Muscle of back (tissue), 13 donors: Measurements from ENCODE around the gene CCDC83. TPM values are rescaled to one million over a fixed set of nuclear protein-coding genes. Genes with fewer than 3 reads are reported as not detected.
A peak's percentile ranks its signal among the peaks of the same experiment; 100 is the strongest.

ENCODE experiments used
- DNase-seq, 3 donors: peaks; one replicate each; pipeline versions ENCODE4 v3.0.0 to v3.0.0-alpha.2; 2013
- long read RNA-seq, 9 donors: transcript quantifications; one replicate each; lab custom pipeline, GENCODE V29; 2026
- polyA plus RNA-seq, 10 donors: library from polyadenylated mRNA; unstranded; fragments of 120-200 nt; gene quantifications; one replicate each; pipeline ENCODE4 v1.2.1, GENCODE V29; 2013; ENCODE audit not compliant: insufficient read length in 10 of 10

CCDC83 gene
- not detected for polyA plus RNA-seq
- long read RNA-seq, donor 1, result 0 reads
- long read RNA-seq, donor 2, result 0 reads
- long read RNA-seq, donor 3, result 0 reads
- long read RNA-seq, donor 4, result 0 reads
- long read RNA-seq, donor 5, result 0 reads
- long read RNA-seq, donor 6, result 0 reads
- long read RNA-seq, donor 7, result 0 reads
- long read RNA-seq, donor 8, result 0 reads
- long read RNA-seq, donor 9, result 0 reads

- DNase-seq, result no peak
Observed at GRCh38 chr11:85855341-85855656, at the start of gene CCDC83. TSS of gene CCDC83 (plus strand) at chr11:85855383. CDS start at chr11:85865124, 9,741 bp downstream.

GRCh38 chr11:85805387-85805786 is 49.8 kb upstream of the CCDC83 start:
- DNase-seq, result no peak

GRCh38 chr11:85806016-85806415 is 49.2 kb upstream of the CCDC83 start:
- no peak for DNase-seq

- no peak for DNase-seq
Observed at GRCh38 chr11:85806876-85807275, 48.3 kb upstream of the CCDC83 start.

- peak in 1 of 3 donors; percentile 11 for DNase-seq
Observed at GRCh38 chr11:85809191-85809590, 46.0 kb upstream of the CCDC83 start.

- peak in 1 of 3 donors; percentile 36 for DNase-seq
Observed at GRCh38 chr11:85809863-85810262, 45.3 kb upstream of the CCDC83 start.

- no peak for DNase-seq
Observed at GRCh38 chr11:85810521-85810870, 44.7 kb upstream of the CCDC83 start.

GRCh38 chr11:85810871-85811611 is 44.1 kb upstream of the CCDC83 start, which contains the start of gene SYTL2:
TSS of gene SYTL2 (minus strand) at chr11:85811141. CDS start at chr11:85757725, 53,416 bp downstream.
- DNase-seq, result peak; percentile 55 to 80 (median 62)

- no peak for DNase-seq
Observed at GRCh38 chr11:85811624-85812023, 43.6 kb upstream of the CCDC83 start.

GRCh38 chr11:85813721-85814120 is 41.5 kb upstream of the CCDC83 start:
- DNase-seq, result no peak

- DNase-seq, result peak in 1 of 3 donors; percentile 86
Observed at GRCh38 chr11:85815186-85815931, 39.8 kb upstream of the CCDC83 start.

GRCh38 chr11:85819441-85819840 is 35.7 kb upstream of the CCDC83 start:
- no peak for DNase-seq

- no peak for DNase-seq
Observed at GRCh38 chr11:85821636-85822035, 33.5 kb upstream of the CCDC83 start.

GRCh38 chr11:85822814-85823213 is 32.4 kb upstream of the CCDC83 start:
- no peak for DNase-seq

- no peak for DNase-seq
Observed at GRCh38 chr11:85823816-85824215, 31.4 kb upstream of the CCDC83 start.

- DNase-seq, result peak in 1 of 3 donors; percentile 13
Observed at GRCh38 chr11:85825616-85826015, 29.6 kb upstream of the CCDC83 start.

- DNase-seq, result peak in 2 of 3 donors; percentile 52 to 66
Observed at GRCh38 chr11:85826116-85826855, 28.9 kb upstream of the CCDC83 start.

- peak in 2 of 3 donors; percentile 61 to 91 for DNase-seq
Observed at GRCh38 chr11:85827748-85828639, 27.2 kb upstream of the CCDC83 start.

- no peak for DNase-seq
Observed at GRCh38 chr11:85828640-85828978, 26.6 kb upstream of the CCDC83 start.

- DNase-seq, result no peak
Observed at GRCh38 chr11:85829172-85829571, 26.0 kb upstream of the CCDC83 start.

GRCh38 chr11:85831050-85831449 is 24.1 kb upstream of the CCDC83 start:
- DNase-seq, result no peak
